OCI-LY1 (cell line): ENCODE measurements around the gene UROS.

Experiments
- H2AFZ ChIP-seq: fragments of 200-600 bp; sonication (generic), shearing (Covaris generic); 2 replicates; pipeline ENCODE4 v1.6.0; 2014; ENCODE audit warnings: antibody characterized with exemption, mild to moderate bottlenecking, low read length
- H3F3A ChIP-seq: fragments of 200-600 bp; sonication (generic), shearing (Covaris generic); 2 replicates; pipeline ENCODE4 v1.6.0; 2014; ENCODE audit warnings: mild to moderate bottlenecking, antibody characterized with exemption, low read length, moderate library complexity; ENCODE audit not compliant: insufficient read depth
- H3K27ac ChIP-seq: fragments of 200-600 bp; sonication (generic); 2 replicates; pipeline ENCODE4 v1.5.1; 2014; ENCODE audit warnings: low read length, mixed run types, mild to moderate bottlenecking, low read depth; ENCODE audit not compliant: poor library complexity, severe bottlenecking
- H3K27me3 ChIP-seq: fragments of 200-600 bp; sonication (generic); 2 replicates; pipeline ENCODE4 v1.6.0; 2014; ENCODE audit warnings: antibody characterized with exemption, mild to moderate bottlenecking, low read length, moderate library complexity; ENCODE audit not compliant: insufficient read depth
- H3K36me3 ChIP-seq: fragments of 200-600 bp; sonication (generic); 2 replicates; pipeline ENCODE4 v1.6.1; 2014; ENCODE audit warnings: mild to moderate bottlenecking, antibody characterized with exemption, low read length, moderate library complexity, mixed read lengths; ENCODE audit not compliant: insufficient read depth
- H3K4me1 ChIP-seq: fragments of 200-600 bp; sonication (generic); 2 replicates; pipeline ENCODE4 v1.5.1; 2014; ENCODE audit warnings: mild to moderate bottlenecking, low read length, moderate library complexity; ENCODE audit not compliant: insufficient read depth, severe bottlenecking
- H3K4me2 ChIP-seq: fragments of 200-600 bp; sonication (generic), shearing (Covaris generic); 2 replicates; pipeline ENCODE4 v1.6.1; 2014; ENCODE audit warnings: low read length
- H3K4me3 ChIP-seq: fragments of 200-600 bp; sonication (generic); 2 replicates; pipeline ENCODE4 v1.5.1; 2014; ENCODE audit warnings: low read length, low read depth, mild to moderate bottlenecking, mixed read lengths; ENCODE audit not compliant: poor library complexity, severe bottlenecking
- H3K79me2 ChIP-seq: fragments of 200-600 bp; shearing (Covaris generic); 2 replicates; pipeline ENCODE4 v1.6.1; 2016; ENCODE audit warnings: mixed run types, low read length, mixed read lengths; ENCODE audit not compliant: insufficient read depth
- H3K9ac ChIP-seq: fragments of 200-600 bp; sonication (generic), shearing (Covaris generic); 2 replicates; pipeline ENCODE4 v1.6.1; 2014; ENCODE audit warnings: mild to moderate bottlenecking, low read length, mixed read lengths
- H3K9me2 ChIP-seq: fragments of 200-600 bp; sonication (generic), shearing (Covaris generic); 2 replicates; pipeline ENCODE4 v1.6.1; 2014; ENCODE audit warnings: low read depth, mild to moderate bottlenecking, low read length, mixed read lengths
- H3K9me3 ChIP-seq: fragments of 200-600 bp; shearing (Covaris generic); 2 replicates; pipeline ENCODE4 v1.6.1; 2014; ENCODE audit warnings: low read length, mixed read lengths
- H4K20me1 ChIP-seq: fragments of 200-600 bp; sonication (generic), shearing (Covaris generic); 2 replicates; pipeline ENCODE4 v1.6.0; 2016; ENCODE audit warnings: mild to moderate bottlenecking, low read length; ENCODE audit not compliant: insufficient read depth
- CTCF ChIP-seq: fragments of 200-600 bp; sonication (generic), shearing (Covaris generic); IDR thresholded peaks from 2 replicates; pipeline ENCODE4 v1.5.1; 2017; ENCODE audit warnings: mild to moderate bottlenecking, antibody characterized with exemption, low read length, moderate library complexity, mixed read lengths
- EZH2 ChIP-seq: fragments of 200-600 bp; sonication (generic), shearing (Covaris generic); IDR thresholded peaks from 2 replicates; pipeline ENCODE4 v1.8.0; 2017; ENCODE audit warnings: borderline replicate concordance, mixed run types, mild to moderate bottlenecking, antibody characterized with exemption, low read length, moderate library complexity, mixed read lengths

The UROS gene

DNA sequence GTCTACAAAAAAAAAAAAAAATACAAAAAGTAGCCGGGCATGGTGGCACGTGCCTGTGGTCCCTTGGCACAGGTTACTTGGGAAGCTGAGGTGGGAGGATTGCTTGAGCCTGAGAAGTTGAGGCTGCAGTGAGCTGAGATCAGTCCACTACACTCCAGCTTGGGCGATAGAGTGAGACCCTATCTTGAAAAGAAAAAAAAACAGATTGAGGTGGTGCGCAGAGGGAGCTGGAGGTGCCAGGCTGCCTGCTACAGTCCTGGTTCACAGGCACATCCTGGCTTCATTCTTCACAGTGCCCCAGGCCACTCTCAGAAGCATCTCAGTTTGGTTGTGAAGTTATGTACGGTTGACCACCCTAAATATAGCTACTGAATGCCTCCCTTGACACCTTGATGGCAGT is 52.2 kb downstream of the UROS start:
- Histone ChIP-seq H3K4me1 (no peaks in the 10 kb centered on the region), H3K9ac (no peak overlapping the region)
- TF ChIP-seq EZH2 (no peak), CTCF (no peak)

GRCh38 chr10:125769175-125769574 is 53.9 kb downstream of the UROS start:
- Histone ChIP-seq H3K4me2 (no peak overlapping the region), H2AFZ (no peak overlapping the region), H3K36me3 (peaks cover 21% of the 10 kb centered on the region), H3K4me3 (no peak overlapping the region), H3K9me3 (no peaks in the 10 kb centered on the region), H3K27me3 (no peaks in the 10 kb centered on the region), H3F3A (no peaks in the 10 kb centered on the region), H3K9ac (no peak overlapping the region), H3K4me1 (no peaks in the 10 kb centered on the region), H3K27ac (no peak overlapping the region), H3K79me2 (no peaks in the 10 kb centered on the region), H3K9me2 (no peaks in the 10 kb centered on the region), H4K20me1 (no peaks in the 10 kb centered on the region)
- TF ChIP-seq EZH2 = no peak
- no peak for TF ChIP-seq CTCF

More for the DNA sequence above, 52.2 kb downstream of the UROS start:
- H3K79me2 ChIP-seq = no peaks in the 10 kb centered on the region
- no peaks in the 10 kb centered on the region for H3K27me3 ChIP-seq
- no peak overlapping the region for H3K4me3 ChIP-seq
- H3F3A ChIP-seq = no peaks in the 10 kb centered on the region
- H2AFZ ChIP-seq = no peak overlapping the region
- no peaks in the 10 kb centered on the region for H3K9me2 ChIP-seq
- H4K20me1 ChIP-seq = no peaks in the 10 kb centered on the region
- no peak overlapping the region for H3K4me2 ChIP-seq
- H3K9me3 ChIP-seq = no peaks in the 10 kb centered on the region
- no peak overlapping the region for H3K27ac ChIP-seq
- peaks cover 4% of the 10 kb centered on the region for H3K36me3 ChIP-seq

DNA sequence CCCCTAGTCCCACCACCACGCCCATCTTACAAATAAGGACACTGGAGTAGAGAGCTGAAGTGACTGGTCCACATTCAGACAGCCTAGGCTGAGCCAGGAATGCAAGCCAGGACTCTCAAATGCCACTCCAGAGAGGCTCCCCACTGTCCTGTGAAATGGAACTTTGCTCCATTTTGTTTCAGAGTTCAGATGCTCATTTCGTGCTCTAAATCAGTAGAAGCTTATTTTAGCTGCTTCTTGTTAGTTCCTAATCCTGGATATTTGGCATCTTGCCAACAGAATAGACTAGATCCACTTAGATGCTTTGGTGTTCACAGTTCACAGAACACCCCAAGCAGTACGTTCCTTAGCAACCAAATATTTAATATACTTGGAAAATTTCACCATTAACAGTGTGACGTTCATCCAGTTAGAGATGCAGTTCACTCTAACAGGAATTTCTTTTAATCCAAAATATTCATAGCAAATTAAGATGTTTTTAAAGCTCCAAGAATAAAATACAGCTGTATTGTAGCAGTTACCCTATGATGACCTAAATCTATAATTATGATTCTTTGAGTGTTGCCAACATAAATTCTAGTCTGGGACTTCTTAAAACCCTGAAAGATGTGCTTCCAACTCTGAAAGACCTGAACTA is 54.7 kb downstream of the UROS start:
- Histone ChIP-seq H3K9me2 (no peaks in the 10 kb centered on the region), H3K27ac (no peak overlapping the region), H3K4me2 (no peak overlapping the region), H3K79me2 (no peaks in the 10 kb centered on the region), H4K20me1 (no peaks in the 10 kb centered on the region), H3K4me1 (no peaks in the 10 kb centered on the region), H3F3A (no peaks in the 10 kb centered on the region), H3K36me3 (peaks cover 29% of the 10 kb centered on the region), H3K27me3 (no peaks in the 10 kb centered on the region), H3K9ac (no peak overlapping the region), H3K4me3 (no peak overlapping the region), H3K9me3 (no peaks in the 10 kb centered on the region), H2AFZ (no peak overlapping the region)
- no peak for TF ChIP-seq CTCF
- no peak for TF ChIP-seq EZH2
